Large intestine (tissue), 3 donors: Measurements from ENCODE around the gene ANGPTL8. TPM values are rescaled to one million over a fixed set of nuclear protein-coding genes. Genes with fewer than 3 reads are reported as not detected.
A peak's percentile ranks its signal among the peaks of the same experiment; 100 is the strongest.

ENCODE experiments used
- DNase-seq, 2 donors: peaks; one replicate each; pipeline versions ENCODE4 v3.0.0 to v3.0.0-alpha.2; 2013
- H3K27ac ChIP-seq: one replicate; pipeline ENCODE4 v1.5.1; 2013; ENCODE audit warnings: low read length
- H3K27me3 ChIP-seq: 2 replicates; pipeline ENCODE4 v1.6.1; 2013; ENCODE audit warnings: low read length; ENCODE audit not compliant: control insufficient read depth, insufficient read depth
- H3K36me3 ChIP-seq: 2 replicates; pipeline ENCODE4 v1.6.1; 2013; ENCODE audit warnings: low read length; ENCODE audit not compliant: control insufficient read depth, insufficient read depth
- H3K4me1 ChIP-seq: one replicate; pipeline ENCODE4 v1.6.1; 2013; ENCODE audit warnings: low read length; ENCODE audit not compliant: control insufficient read depth, insufficient read depth
- H3K4me3 ChIP-seq: one replicate; pipeline ENCODE4 v1.5.1; 2013; ENCODE audit warnings: low read length
- H3K9me3 ChIP-seq: one replicate; pipeline ENCODE4 v1.6.1; 2013; ENCODE audit warnings: mild to moderate bottlenecking, low read depth, low read length, moderate library complexity; ENCODE audit not compliant: control insufficient read depth
- WGBS: methylation state at CpG from one replicate; pipeline ENCODE4 v1.1.5; 2013; ENCODE audit warnings: low lambda C conversion rate; ENCODE audit not compliant: insufficient coverage; 5-methylcytosine and 5-hydroxymethylcytosine counted together
- polyA plus RNA-seq: library from polyadenylated mRNA; unstranded; fragments of 120-200 nt; gene quantifications from one replicate; pipeline ENCODE4 v1.2.1, GENCODE V29; 2013

ANGPTL8 gene
- polyA plus RNA-seq, 1 donor: 0.55 TPM

DNA sequence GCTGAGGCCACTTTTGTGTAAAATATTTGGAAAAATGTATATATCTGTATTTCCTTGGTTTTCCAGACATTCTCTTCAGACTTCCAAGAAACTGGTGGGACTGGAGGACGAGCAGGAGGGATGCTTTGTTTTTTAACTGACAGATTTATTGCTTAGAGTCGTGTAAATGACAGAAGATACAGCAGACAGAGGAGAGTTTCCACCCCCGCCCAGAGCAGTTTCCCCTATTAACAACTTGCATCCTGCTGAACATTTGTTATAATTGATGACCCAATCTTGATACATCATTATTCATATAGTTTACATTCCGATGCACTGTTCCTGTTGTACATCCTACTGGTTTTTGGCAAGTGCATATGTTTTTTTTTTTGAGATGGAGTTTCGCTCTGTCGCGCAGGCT lies 30.0 kb downstream of the ANGPTL8 start:
- DNase-seq: no peak
- H3K4me3 ChIP-seq: no peak overlapping the region
- no peaks in the 10 kb centered on the region for H3K27me3 ChIP-seq
- H3K4me1 ChIP-seq: peaks cover 22% of the 10 kb centered on the region
- no peaks in the 10 kb centered on the region for H3K9me3 ChIP-seq
- no peaks in the 10 kb centered on the region for H3K36me3 ChIP-seq
- H3K27ac ChIP-seq: peak overlapping the region; percentile 10
- no CpG with 5 or more reads among the region's 7 CpGs for WGBS

- Histone ChIP-seq H3K27ac (no peak overlapping the region), H3K36me3 (no peaks in the 10 kb centered on the region), H3K4me3 (no peak overlapping the region), H3K27me3 (no peaks in the 10 kb centered on the region), H3K9me3 (peaks cover 9% of the 10 kb centered on the region), H3K4me1 (no peaks in the 10 kb centered on the region)
- DNase-seq: no peak
- no CpG with 5 or more reads among the region's 2 CpGs for WGBS
Observed at GRCh38 chr19:11273296-11273695, 33.9 kb downstream of the ANGPTL8 start.

GRCh38 chr19:11273989-11274388 lies 34.6 kb downstream of the ANGPTL8 start:
- H3K36me3 ChIP-seq: no peaks in the 10 kb centered on the region
- H3K27ac ChIP-seq: no peak overlapping the region
- no peaks in the 10 kb centered on the region for H3K4me1 ChIP-seq
- WGBS: no CpG with 5 or more reads among the region's 5 CpGs
- no peaks in the 10 kb centered on the region for H3K27me3 ChIP-seq
- peaks cover 9% of the 10 kb centered on the region for H3K9me3 ChIP-seq
- H3K4me3 ChIP-seq: no peak overlapping the region
- no peak for DNase-seq

GRCh38 chr19:11274533-11275086 lies 35.2 kb downstream of the ANGPTL8 start:
- Histone ChIP-seq H3K4me1 (no peaks in the 10 kb centered on the region), H3K9me3 (peaks cover 9% of the 10 kb centered on the region), H3K4me3 (no peak overlapping the region), H3K27me3 (no peaks in the 10 kb centered on the region), H3K36me3 (no peaks in the 10 kb centered on the region), H3K27ac (no peak overlapping the region)
- DNase-seq: no peak
- no CpG with 5 or more reads among the region's 4 CpGs for WGBS

DNA sequence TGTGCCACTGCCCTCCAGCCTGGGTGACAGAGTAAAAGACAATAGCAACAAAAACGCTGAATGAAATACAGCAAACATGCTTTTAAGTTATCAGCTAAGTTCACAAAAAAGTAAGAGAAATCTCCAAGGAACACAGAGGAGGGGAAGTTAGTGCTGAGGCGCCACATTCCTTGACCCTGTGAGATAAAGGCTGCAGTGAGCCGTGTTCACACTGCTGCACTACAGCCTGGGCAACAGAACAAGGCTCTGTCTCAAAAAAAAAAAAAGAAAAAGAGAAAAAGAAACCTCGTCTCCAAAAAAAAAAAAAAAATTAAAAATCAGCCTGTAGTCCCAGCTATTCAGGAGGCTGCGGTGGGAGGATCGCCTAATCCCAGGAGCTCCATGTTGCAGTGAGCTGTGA lies 39.3 kb downstream of the ANGPTL8 start:
- H3K4me3 ChIP-seq: no peak overlapping the region
- H3K27me3 ChIP-seq: no peaks in the 10 kb centered on the region
- 20% methylated on average over 2 of the region's 6 CpGs for WGBS
- peaks cover 9% of the 10 kb centered on the region for H3K9me3 ChIP-seq
- no peaks in the 10 kb centered on the region for H3K36me3 ChIP-seq
- peak; percentile 42 to 53 for DNase-seq
- H3K27ac ChIP-seq: peak overlapping the region; percentile 31
- no peaks in the 10 kb centered on the region for H3K4me1 ChIP-seq

DNA sequence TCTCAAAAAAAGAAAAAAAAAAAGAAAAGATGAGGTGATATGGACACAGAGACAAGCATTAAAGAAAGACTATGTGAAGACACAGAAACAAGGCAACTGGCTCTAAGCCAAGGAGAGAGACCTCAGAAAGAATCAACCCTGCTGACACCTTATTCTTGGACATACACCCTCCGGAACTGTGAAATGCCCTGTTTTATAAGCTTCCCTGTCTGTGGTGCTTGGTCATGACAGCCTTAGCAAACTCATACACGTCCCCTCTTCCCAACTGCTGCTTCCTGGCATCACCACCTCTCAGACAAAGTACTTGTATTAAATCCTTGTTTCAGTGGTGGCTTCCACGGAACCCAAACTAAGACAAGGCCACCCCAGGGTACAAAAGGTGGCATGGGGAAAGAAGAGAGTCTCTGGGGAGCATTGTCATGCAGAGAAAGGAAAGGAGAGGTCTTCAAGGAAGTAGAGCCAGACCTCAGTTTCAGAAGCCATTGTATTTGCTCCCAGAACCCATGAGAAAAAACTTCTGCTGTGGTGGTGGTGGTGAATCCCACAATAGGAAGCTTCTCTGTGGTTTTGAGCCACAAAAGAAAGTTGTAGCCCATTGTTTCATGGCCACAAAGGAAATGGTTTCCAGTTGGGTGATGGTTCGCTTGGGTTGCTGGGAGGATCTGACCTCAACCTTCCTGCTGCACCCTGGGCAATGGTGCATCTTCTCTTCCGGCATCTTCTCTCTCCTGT lies 40.3 kb downstream of the ANGPTL8 start:
- WGBS: 67% methylated on average over 1 of the region's 5 CpGs
- H3K27ac ChIP-seq: no peak overlapping the region
- no peaks in the 10 kb centered on the region for H3K4me1 ChIP-seq

GRCh38 chr19:11281356-11282049 lies 42.1 kb downstream of the ANGPTL8 start:
- no CpG with 5 or more reads among the region's 11 CpGs for WGBS
- H3K4me1 ChIP-seq: no peaks in the 10 kb centered on the region
- no peak for DNase-seq
- peaks cover 9% of the 10 kb centered on the region for H3K9me3 ChIP-seq
- H3K27ac ChIP-seq: no peak overlapping the region
- H3K4me3 ChIP-seq: no peak overlapping the region
- no peaks in the 10 kb centered on the region for H3K36me3 ChIP-seq
- no peaks in the 10 kb centered on the region for H3K27me3 ChIP-seq

More for the DNA sequence above, 40.3 kb downstream of the ANGPTL8 start:
- no peak for DNase-seq
- Histone ChIP-seq H3K4me3 (no peak overlapping the region), H3K9me3 (peaks cover 9% of the 10 kb centered on the region), H3K27me3 (no peaks in the 10 kb centered on the region), H3K36me3 (no peaks in the 10 kb centered on the region)

DNA sequence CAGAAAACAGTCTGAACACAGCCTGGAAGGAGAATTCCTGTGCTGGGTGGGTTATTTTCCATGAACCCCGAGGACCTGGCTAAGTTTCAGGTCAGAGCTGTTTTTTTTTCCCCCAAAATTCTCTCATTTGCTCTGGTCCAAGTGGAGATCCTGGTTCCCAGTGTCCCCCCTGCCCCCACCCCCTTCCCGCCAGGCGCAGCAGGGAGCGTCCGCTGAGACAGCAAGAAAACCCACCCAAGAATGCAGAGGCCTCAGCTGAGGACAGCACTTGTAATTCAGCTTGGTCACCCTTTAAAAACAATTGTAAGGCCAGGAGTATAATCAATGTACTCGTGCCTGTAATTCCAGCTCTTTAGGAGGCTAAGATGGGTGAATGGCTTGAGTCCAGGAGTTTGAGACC lies 45.1 kb downstream of the ANGPTL8 start:
- no peak overlapping the region for H3K4me3 ChIP-seq
- WGBS: no CpG with 5 or more reads among the region's 6 CpGs
- H3K4me1 ChIP-seq: no peaks in the 10 kb centered on the region
- no peaks in the 10 kb centered on the region for H3K27me3 ChIP-seq
- no peak for DNase-seq
- no peaks in the 10 kb centered on the region for H3K9me3 ChIP-seq
- H3K27ac ChIP-seq: no peak overlapping the region
- H3K36me3 ChIP-seq: no peaks in the 10 kb centered on the region

DNA sequence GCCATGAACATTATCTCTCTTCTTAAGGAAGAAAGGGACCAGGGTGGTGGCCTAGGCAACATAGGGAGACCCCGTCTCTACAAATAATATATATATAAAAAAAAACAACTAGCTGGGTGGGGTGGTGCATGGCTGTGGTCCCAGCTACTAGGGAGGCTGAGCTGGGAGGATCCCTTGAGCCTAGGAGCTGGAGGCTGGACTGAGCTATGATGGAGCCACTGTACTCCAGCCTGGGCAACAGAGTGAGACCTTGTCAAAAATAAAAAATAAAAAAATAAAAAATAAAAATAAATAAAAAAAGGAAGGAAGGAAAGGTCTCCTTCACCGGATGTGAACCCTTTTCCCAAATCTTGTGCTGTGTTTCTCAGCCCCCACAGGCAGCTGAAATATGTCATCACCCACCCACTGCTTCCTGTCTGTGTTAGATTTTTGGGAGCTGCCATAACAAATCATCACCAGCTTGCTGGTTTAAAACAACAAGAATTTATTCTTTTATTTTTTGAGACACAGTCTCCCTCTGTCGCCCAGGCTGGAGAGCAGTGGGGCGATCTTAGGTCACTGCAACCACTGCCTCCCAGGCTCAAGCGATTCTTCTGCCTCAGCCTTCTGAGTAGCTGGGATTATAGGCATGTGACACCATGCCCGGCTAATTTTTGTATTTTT lies 47.0 kb downstream of the ANGPTL8 start:
- WGBS: no CpG with 5 or more reads among the region's 6 CpGs
- Histone ChIP-seq H3K4me1 (no peaks in the 10 kb centered on the region), H3K4me3 (no peak overlapping the region), H3K36me3 (no peaks in the 10 kb centered on the region), H3K9me3 (no peaks in the 10 kb centered on the region), H3K27ac (no peak overlapping the region), H3K27me3 (no peaks in the 10 kb centered on the region)
- no peak for DNase-seq

DNA sequence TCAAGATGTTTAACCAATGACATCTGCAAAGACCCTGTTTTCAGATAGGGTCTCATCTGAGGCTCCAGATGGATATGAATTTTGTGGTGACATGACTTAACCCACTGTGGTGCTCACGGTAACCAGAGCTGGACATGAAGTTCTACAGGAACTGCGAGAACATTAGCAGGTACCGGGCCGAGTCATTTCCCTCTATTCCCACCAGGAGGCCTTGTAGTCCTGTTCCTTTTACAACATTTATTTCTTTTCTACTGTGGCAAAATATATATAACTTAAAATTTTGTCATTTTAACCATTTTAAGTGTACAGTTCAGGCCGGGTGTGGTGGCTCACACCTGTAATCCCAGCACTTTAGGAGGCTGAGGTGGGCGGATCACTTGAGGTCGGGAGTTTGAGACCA lies 48.9 kb downstream of the ANGPTL8 start:
- Histone ChIP-seq H3K4me3 (no peak overlapping the region), H3K27ac (no peak overlapping the region), H3K36me3 (no peaks in the 10 kb centered on the region), H3K9me3 (no peaks in the 10 kb centered on the region), H3K27me3 (no peaks in the 10 kb centered on the region), H3K4me1 (peaks cover 3% of the 10 kb centered on the region)
- no peak for DNase-seq
- WGBS: no CpG with 5 or more reads among the region's 7 CpGs
